ENCODE measurements around the gene SMYD2. TPM values are rescaled to one million over a fixed set of nuclear protein-coding genes. Genes with fewer than 3 reads are reported as not detected.

SMYD2 gene
- total and polyA plus RNA-seq, 2 donors (not counting 3 experiments of a cell fraction or from before 2014, with no cell fraction given): 8.0 to 20.9 TPM

- no peak overlapping the region for H2AFZ ChIP-seq (ENCODE audit: low read depth, low read length)
- POLR2A ChIA-PET: no interaction called here
- CTCF ChIA-PET: interaction anchor here (0.9 to 3.4 kb wide), 4 partner anchors 25 to 204 kb away, joined by 3 to 17 read pairs (median 3); no protein-coding TSS in a partner anchor
- TF ChIP-seq GATA2 (IDR thresholded peaks at IDR 0.05; ENCODE audit: insufficient read depth, insufficient read length, low read depth, low read length) (no peak), MYC (IDR thresholded peaks at IDR 0.05; ENCODE audit: low read depth, low read length) (no peak), POLR2AphosphoS5 (IDR thresholded peaks at IDR 0.05; ENCODE audit: insufficient read depth, low read depth, low read length) (no peak), FOS (IDR thresholded peaks at IDR 0.05; ENCODE audit: borderline replicate concordance, insufficient read depth, low read length) (no peak), JUN (IDR thresholded peaks at IDR 0.05; ENCODE audit: borderline replicate concordance, insufficient read depth, insufficient read length, low read depth) (no peak), MAX (IDR thresholded peaks at IDR 0.05; ENCODE audit: insufficient read depth, insufficient read length) (no peak), CTCF (IDR thresholded peaks at IDR 0.05; ENCODE audit: extremely low read depth in 1 of 2, insufficient read depth in 1 of 2, low read depth in 1 of 2, low read length in 2 of 2) (no peak), EZH2 (IDR thresholded peaks at IDR 0.05; ENCODE audit: borderline replicate concordance, low read depth, low read length, severe bottlenecking) (no peak), POLR2A (IDR thresholded peaks at IDR 0.05; ENCODE audit: low read depth, low read length) (no peak)
- FAIRE-seq (no peak), DNase-seq (ENCODE audit: low read depth, low spot score) (no peak)
- H3K9me1 ChIP-seq (replicated peaks; ENCODE audit: control insufficient read depth, extremely low read depth, insufficient read depth, low read length): no peaks in the 10 kb centered on the region
- no peak overlapping the region for H3K27ac ChIP-seq (ENCODE audit: insufficient read depth, low read depth, low read length)
- H3K27me3 ChIP-seq (ENCODE audit: control insufficient read depth in 2 of 2, insufficient read depth in 2 of 2, low read length in 2 of 2): no peaks in the 10 kb centered on the region
- no peaks in the 10 kb centered on the region for H3K4me1 ChIP-seq (ENCODE audit: control insufficient read depth, extremely low read depth, insufficient read depth, low read length)
- H3K9ac ChIP-seq (replicated peaks; ENCODE audit: extremely low read depth, insufficient read depth, low read length): no peak overlapping the region
- BruUV-seq (replicated peaks): no TSS peak
- dilution Hi-C loops (cut with MboI; ENCODE audit: extremely low pct_ligation_motif_present, low sequenced_read_pairs) (no loop called here), intact Hi-C loops (cut with micrococcal nuclease) (no loop called here)
- H3K4me3 ChIP-seq (replicated peaks in 1 of 3; ENCODE audit: insufficient read depth in 1 of 3, low read depth in 1 of 3, low read length in 3 of 3): no peak overlapping the region
- H3K4me2 ChIP-seq (ENCODE audit: insufficient read depth, low read length): no peak overlapping the region
- H3K9me3 ChIP-seq (replicated peaks; ENCODE audit: control insufficient read depth, insufficient read depth, low read length): no peaks in the 10 kb centered on the region
- peaks cover 27 to 28% of the 10 kb centered on the region in 2 experiments for H3K36me3 ChIP-seq (ENCODE audit: control insufficient read depth in 2 of 2, extremely low read depth in 1 of 2, insufficient read depth in 2 of 2, low read length in 2 of 2)
- H3K79me2 ChIP-seq (ENCODE audit: control insufficient read depth, insufficient read depth, low read length): peaks cover 2% of the 10 kb centered on the region
- no peaks in the 10 kb centered on the region for H4K20me1 ChIP-seq (replicated peaks; ENCODE audit: control insufficient read depth, extremely low read depth, insufficient read depth, low read length)
Measured at GRCh38 chr1:214380396-214380795, 99.4 kb downstream of the SMYD2 start.
